Measurements from ENCODE around the gene SLC25A29.

GRCh38 chr14:100317389-100317788, 11.1 kb upstream of the SLC25A29 start:
- no peak for TF ChIP-seq SIN3A (IDR thresholded peaks at IDR 0.05; ENCODE audit: borderline replicate concordance, insufficient read depth, low read length)
- no peak for TF ChIP-seq POLR2AphosphoS5 (IDR thresholded peaks at IDR 0.05; ENCODE audit: low read depth, low read length)
- TF ChIP-seq REST (IDR thresholded peaks at IDR 0.05; ENCODE audit: insufficient read depth in 1 of 2, low read depth in 2 of 2, low read length in 2 of 2), result no peak
- no peak for TF ChIP-seq TAF1 (IDR thresholded peaks at IDR 0.05; ENCODE audit: borderline replicate concordance, insufficient read depth, low read length)
- no peak for TF ChIP-seq FOXP2 (optimal IDR thresholded peaks at IDR 0.05; ENCODE audit: borderline replicate concordance, extremely low read depth, extremely low read length, insufficient read depth)
